ENCODE data around the gene NPBWR2.

The NPBWR2 gene, protein sequence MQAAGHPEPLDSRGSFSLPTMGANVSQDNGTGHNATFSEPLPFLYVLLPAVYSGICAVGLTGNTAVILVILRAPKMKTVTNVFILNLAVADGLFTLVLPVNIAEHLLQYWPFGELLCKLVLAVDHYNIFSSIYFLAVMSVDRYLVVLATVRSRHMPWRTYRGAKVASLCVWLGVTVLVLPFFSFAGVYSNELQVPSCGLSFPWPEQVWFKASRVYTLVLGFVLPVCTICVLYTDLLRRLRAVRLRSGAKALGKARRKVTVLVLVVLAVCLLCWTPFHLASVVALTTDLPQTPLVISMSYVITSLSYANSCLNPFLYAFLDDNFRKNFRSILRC

DNA sequence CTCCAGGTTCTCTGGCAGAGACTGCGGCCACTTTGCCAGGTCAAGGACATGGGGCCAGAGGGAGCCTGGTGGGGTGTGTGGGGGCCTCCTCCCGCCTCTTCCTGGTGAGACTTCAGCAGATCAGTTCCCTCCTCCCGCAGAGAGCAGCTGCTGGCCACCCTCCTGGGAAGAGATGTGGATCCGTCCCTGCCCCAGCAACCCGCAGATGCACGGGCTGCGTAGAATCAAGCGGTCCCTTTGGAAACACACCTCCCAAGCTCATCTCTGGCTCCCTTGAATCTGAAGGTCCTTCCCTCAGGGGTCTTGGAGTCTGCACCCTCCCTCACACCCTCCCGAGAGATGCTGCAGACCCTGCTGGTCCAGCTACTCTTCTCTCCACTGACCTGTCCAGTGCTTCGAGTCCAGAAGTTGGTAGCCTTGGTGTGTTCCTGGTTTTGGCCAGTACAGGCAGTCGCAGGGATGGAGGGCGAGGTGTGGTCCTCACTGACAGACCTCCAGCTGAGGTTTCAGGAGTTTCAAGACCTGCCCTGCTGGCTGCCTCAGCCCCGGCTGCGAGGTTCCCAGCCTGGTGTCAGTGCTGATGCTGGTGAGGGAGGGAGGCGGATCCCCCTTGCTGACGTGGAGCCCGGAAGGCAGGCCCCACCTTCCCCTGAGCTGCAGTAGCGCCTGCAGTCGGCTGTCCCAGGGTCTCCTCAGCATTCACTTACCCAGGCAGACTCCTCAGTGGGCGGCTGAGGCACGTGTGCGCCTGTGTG is at the start of gene NPBWR2:
NPBWR2 (minus strand) TSS at position 585 of the 755 bp plus-strand sequence. CDS start 734 bp downstream, outside the sequence.
- no peak for DNase-seq

DNA sequence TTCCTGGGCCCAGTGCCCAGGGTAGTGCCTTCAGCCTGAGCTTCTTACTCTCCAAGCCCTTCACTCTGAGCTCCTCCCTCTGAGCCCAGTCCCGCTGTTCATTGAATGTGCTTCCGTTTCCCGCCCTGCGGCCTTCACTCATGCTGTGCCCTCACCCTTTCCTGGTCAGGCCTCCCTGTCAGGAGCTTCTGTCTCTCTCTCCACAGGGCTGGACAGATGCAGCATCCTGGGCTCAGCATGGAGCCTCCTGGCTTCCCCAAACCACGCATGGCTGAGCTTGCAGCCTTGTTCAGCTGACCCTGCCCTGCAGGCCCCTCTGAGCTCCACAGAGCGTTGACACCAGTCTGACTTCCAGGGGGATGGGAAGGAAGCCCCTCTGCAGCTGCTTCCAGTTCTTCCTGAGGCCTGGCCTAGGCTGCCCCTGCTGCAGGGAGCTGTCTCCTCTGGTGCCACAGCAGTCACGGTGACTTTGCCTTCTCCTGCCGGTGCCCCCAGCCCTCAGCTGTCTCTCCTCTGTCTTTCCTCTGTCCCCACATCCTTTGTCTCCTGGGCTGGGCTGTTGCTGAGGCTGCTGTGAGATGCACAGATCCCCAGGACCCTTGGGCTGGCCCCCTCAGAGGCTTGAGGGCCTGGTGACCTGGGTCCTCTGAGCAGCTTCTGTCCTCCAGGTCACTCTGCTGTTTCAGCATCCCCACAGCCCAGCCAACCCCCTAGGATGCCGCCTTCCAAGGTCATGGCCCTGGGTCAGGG is 48.9 kb upstream of the NPBWR2 start:
- no peak for DNase-seq

DNA sequence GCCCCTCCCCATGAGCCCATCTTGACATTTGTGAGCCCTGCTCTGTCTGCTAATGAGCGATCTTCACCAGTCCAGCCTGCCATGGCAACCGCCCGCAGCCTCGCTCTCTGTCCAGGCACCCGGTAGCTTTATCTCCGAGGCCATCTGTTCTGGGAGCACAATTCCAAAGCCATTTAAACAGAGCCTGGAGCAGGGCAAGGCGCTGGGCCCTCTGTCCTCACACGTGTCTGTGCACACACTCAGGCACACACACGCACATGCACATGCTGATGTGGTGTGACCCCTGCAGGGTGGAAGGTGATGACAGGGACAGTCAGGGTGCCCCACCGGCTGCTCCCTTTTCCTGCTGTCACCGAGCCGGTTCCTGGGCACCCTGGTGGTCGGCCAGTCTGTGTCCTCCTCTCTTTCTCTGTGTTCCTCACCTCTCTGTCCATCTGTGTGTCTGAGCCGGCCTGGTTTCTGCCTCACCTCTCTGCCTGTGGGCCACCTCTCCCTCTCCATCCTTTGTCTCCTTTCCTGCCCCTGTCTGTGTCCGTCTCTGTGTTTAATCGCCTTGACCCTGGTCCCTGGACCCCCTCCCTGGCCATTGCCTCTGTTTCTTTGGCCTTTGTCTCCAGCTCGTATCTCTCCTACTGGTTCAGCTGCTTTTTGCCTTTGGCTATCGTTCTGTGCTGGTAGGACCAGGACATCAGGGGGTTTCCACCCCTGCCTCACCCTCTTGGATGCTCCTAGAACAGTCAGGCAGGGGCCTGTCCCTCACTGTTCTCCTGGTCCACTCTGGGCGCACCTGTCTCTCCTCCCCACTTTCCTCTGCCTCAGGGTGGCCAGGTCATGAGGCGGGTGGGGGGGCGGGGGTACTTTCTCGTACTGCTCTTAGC is 48.1 kb upstream of the NPBWR2 start:
- DNase-seq, result no peak

DNA sequence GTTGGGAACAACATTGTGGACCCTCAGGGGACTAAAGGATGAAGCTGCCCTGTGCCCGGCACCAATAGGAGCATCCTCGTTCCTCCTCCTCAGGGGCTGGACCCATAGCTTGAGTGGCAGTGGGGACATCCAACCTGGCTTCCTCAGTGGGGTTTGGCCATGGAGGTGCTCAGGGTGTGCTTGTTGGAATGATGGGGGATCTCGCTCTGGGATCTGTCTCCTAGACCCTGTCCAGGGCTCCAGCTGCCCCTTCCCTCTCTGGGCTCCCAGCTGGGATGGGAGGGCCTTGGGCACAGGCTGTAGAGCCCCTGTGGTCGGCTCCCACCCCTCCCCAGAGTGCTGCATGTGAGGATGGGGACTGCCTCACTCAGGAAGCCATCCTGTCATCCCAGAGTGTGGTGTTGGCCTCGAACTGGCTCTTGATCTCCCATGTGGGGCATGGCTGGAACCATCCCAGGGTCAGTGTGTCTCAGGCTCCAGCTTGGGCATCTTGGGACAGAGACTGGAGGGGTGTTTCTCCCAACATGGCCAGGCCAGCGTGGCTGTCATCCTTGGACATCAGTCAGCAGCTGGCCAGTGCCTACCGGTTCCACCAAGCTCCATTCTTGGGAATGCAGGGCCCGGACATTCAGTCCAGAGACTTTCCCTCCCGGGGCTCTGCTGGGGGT is 47.4 kb upstream of the NPBWR2 start:
- DNase-seq, result no peak

DNA sequence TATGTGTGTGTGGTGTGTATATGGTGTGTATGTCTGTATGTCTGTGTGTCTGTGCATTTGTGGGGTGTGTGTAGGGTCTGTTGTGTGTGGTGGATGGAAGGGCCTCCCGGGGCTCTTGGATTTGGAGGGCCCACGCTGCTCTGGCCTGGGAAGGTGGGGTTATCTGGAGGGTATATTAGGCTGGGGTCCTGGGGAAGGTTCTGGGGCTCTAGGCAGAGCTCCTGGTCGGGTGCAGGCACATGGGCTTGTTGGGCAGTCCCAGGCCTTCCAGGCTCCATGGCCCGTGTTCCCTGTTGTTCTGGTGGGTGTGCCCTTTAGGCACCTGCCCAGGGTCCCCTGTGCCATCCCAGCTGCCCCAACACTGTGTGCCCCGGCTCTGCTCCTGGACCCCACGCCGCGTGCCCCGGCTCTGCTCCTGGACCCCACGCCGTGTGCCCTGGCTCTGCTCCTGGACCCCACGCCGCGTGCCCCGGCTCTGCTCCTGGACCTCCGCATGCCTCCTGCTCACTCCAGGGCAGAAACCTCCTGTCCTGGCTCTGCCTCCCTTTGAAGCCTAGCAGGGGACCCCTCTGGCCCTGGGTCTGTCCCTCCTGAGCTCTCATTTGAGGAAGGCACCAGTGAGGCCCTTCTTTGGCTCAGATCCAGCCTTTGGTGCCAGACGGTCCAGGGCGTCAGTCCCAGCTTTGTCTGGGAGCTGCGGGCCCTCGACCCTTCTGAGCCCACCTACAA is 46.7 kb upstream of the NPBWR2 start:
- no peak for DNase-seq

DNA sequence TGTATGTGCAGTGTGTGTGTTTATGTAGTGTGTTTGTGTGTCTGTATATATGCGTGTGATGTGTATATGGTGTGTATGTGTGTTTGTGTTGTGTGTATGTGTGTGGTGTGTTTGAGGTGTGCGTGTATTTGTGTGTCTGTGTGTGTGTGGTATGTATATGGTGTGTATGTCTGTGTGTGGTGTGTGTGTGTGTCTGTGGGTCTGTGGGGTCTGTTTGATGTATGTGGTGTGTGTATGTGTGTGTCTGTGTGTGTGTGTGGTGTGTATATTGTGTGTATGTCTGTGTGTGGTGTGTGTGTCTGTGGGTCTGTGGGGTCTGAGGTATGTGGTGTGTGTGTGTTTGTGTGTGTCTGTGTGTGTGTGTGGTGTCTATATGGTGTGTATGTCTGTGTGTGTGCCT is 46.0 kb upstream of the NPBWR2 start:
- no peak for DNase-seq

DNA sequence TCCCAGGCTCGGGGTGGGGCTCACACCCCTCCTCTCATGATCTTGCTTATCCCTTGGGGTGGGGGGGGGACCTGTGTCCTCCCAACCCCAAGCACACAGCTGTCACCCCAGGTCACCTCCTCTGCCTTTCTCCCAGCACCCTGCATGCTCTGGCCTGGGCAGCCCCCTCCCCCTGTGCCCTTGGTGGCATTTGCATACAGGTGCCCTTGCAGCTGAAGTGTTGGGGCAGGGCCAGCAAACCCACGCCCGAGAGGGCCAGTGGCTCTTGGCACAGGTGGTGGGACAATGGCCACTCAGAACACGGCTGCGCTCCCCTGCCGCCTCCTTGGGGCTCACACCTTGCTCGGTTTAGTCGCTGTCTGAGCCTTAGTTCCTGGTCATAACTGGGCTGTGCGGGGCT is 45.5 kb upstream of the NPBWR2 start:
- no peak for DNase-seq

DNA sequence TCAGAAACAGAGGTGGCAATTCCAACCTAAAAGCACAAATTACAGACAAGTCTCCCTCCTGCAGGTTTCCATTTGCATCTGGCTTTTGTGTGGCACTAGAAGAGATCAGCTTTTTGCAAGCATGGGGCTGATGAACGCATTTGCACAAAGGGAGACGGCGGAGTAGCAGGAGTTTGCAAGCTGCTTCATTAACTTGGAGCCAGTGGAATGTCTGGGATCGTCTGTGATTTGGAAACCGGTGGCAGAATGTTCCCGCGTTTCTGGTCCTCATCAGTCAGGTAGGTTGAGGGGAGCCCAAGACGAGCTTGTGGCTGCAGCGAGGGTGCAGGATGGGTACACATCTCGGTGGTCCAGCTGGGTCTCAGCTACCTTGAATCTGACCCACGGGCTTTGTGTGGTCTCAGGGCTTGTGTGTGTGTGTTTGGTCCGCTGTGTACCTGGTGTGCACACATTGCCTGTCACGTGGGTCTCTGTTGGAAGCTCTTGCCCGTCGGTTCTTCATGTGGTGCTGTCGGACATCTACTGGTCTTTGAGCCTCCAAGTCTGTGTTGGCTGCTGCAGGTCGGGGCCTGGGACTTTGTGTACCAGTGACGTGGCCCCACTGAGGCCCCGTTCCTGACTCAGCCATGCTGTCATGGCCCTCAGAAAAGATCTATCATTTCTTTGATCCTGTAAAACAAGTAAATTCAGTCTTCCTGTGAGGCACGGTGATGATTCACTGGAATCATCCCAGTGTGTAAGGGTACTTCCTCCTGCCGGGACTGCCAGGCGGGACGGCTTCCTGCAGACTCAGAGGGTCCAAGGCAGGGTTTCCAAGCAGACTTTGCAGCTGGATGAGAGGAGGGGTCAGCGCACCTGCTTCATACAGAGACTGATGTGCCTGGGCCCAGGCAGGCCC is 44.5 kb upstream of the NPBWR2 start:
- no peak for DNase-seq

DNA sequence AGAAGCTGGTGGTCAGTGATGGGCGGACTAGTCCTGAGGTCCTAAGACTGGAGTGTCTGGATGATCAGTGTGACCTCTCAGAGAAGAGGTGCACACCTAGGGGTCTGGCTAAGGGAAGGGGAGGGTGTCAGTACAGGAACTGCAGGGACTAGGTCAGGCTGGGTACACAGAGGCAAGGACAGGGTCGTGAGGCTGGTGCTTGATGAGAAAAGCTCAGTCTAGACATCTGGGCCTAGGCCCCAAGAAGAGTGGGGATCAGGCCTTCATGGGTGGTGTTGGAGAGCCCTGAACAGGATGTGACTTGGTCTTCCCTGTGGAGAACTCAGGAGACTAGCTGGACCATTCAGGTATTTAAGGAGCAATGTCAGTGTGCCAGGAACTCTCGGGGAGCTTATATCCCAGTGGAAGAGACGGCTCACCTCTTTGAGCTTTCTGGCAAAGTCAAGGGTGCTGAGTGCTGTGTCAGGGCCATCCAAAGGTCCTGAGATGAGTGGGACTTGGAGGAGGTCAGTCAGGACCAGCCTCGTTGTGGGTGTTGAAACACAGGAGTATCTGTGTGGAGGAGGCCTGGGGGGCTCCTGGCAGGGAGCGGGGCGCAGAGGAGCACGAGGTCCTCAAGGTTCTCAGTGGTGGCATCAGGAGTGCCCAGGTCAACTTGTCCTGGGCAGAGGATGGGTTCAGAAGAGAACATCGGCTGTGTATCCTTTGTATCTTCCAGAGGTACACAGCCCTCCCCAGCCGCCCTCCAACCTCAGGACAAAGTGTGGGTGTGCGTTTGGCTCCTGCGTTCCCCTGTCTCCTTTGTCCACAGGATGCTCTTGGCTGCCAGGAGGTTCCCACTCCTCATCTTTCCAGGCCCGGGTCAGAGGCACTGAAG is 43.6 kb upstream of the NPBWR2 start:
- no peak for DNase-seq

DNA sequence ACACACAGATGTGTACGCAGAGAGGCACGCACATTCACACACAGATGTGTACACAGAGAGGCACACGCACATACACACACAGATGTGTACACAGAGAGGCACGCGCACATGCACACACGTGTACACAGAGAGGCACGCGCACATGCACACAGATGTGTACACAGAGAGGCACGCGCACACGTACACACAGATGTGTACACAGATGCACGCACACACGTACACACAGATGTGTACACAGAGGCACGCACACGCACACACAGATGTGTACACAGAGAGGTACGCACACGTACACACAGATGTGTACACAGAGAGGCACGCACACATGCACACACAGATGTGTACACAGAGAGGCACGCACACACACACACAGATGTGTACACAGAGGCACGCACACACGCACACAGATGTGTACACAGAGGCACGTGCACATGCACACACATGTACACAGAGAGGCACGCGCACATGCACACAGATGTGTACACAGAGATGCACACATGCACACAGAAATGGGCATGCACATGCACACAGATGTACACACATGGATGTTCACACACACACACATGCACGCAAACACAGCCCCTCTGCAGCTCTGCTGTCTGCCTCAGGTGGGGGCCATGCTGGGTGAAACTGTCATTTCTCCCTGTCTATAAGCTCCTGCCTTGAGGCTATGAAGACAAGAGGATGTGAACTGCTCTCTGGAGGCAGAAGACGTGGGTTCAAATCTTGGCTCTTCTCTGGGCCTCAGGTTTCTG is 42.6 kb upstream of the NPBWR2 start:
- no peak for DNase-seq

DNA sequence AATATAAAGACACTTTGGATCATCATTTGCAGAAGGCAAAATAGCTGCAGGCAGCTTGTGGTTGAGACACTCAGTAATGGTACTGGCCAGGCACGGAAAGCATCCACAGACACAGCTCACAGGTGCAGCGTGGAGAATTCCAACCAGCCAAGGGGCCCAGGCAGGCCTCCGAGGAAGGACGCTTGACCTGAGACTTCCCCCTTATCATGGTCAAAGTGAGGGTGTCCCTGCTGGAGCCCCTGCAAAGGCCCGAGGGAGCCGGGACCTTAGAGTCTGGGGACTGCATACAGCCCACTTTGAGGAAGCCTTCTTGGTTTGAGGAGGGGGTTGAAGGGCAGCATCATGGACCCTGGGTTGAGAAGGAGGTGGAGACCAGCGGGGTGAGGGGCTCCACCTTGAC is 41.8 kb upstream of the NPBWR2 start:
- DNase-seq, result no peak

DNA sequence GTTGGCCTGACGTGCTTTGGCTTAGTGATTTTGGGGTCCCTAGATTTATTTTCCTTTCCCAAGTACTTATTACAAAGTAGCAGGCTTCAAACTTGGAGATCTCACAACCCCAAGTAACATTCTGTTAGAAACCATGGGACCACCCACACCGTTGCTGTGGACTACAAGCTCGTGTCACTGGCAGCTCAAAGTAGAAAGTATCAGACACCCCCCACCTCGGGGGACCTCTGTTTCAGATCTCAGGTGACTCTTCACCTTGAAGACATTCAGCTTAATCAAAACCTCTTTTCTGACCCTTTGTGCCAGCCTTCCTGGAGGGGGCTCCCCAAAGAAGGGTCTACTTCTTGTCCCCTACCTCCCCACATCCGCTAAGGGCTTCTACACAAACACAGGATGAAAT is 41.2 kb upstream of the NPBWR2 start:
- DNase-seq, result no peak

DNA sequence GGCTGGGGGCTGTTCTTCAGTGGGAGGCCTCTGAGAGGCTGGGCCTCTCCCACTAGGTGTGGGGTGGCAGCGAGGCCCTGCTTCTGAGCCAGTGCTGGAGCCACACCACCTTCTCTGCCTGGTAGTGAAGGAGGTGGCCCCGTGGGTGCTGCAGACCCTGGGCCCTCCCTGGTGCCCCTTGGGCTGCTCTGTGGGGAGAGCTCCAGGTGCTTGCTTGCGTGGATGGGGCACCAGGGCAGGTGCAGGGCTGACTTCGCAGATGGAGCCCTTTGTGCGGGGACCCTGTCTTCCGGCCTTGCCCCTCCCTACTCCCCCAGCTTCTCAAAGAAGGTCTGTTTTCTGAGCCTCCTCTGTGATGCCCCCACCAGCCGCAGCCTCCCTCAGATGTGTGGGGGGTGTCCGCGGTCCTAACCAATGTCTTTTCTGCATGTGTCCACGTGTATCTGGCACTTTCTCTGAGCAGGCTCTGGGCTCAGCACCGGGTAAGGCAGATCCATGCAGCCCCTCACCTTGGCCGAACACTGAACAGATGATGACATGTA is 39.6 kb upstream of the NPBWR2 start:
- DNase-seq, result no peak

DNA sequence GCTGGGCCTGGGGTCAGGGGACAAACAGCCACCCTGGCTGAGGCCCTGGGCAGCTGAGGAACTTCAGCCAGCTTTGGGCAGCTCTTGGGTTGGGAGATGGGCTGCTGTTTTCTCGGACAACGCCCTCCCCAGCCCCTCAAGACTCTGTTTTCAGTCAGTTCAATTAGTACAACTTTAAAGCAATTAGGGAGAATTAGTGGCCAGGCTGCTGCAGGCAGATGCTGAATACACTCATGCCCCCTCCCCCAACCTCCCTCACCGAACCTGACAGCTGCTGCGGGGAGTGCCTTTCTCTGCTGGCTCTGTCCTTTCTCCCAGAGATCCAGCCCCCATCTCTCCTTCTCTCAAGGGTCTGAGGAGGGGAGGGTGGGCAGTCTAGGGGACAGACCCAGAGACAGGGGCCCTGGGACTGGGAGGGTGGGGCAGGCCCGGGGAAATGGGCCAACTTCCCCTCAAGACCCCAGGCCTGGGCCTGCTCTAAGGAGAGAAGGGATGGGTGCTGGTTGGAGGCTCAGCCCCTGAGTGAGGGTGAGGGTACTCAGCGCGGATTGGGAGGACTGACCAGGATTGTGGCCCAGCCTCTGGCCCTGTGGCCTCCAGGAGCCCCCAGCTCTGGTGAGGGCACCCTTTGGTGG is 39.1 kb upstream of the NPBWR2 start:
- DNase-seq, result no peak

DNA sequence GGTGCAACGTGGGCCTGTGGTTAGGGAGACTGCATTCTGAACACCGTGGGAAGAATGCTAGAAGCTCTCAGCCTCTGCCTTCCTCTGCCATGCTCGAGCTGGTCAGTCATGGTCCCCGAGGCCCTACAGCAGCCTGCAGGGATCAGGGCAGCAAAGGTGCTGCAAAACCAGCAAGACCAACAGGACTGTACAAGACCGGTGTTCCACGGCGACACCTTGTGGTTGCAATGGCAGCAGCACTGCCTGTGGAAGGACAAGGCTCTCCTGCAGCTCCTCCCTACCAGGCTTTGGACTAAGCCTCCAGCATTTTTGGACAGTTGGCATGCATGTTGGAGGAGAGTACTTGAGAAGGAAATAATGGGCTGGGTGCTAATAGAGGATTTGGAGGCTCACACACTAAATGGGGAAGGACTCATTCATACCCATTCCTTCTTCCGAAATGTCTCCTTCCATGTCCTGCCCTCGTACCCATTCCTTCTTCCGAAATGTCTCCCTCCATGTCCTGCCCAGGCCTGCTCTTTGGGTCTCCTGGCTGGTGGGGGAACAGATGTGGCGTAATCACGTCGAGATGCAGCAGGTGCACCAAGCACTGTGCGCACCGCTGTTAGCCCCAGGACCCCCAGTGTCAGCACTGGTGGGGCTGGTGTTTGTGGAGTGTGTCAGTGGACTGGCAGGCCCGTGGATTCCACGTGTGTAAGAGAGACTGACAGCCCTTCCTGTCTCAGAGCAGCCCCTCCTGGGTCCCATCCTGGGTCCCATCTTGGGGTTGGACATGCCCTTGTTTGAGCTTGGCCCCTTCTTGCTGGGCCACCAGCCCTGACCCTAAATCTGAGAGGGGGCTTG is 38.3 kb upstream of the NPBWR2 start:
- DNase-seq, result peak; percentile 20 to 38

DNA sequence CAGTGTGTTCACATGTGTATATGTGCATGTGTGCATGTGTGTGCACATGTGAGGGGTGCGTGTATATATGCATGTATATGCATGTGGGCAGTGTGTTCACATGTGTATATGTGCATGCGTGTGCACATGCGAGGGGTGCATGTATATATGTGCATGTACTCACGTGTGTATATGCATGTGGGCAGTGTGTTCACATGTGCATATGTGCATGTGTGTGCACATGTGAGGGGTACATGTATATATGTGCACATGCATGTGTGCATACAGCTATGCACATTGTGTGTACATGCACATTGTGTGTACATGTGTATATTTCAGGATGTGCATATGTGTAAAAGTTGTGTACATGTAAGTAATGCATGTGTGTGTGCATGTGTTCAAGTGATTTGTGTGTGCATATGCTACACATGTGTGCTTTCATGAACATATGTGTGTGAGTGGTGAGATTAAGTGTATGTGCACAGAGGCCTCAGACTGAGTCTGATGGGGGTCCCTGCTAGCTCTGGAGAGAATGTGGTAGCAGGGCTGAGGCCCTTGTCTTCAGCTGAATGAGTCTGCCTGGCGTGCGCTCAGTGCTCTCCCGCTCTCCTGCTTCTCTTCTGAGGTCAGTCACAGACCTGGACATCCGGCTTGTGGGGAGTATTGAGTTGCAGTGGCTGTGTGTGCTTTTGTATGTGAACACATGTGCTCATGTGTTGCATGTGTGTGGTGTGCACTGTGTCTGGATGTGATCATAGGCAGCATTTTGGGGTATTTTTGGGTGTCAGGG is 37.0 kb upstream of the NPBWR2 start:
- no peak for DNase-seq

All from activated CD4-positive, alpha-beta T cell treated with anti-CD3 and anti-CD28 coated beads, Interleukin-2, amount 50 U/mL, for 48 hours (primary cell).